NB4 (cell line): ENCODE data around the gene CLMN.
"Not testable (repeated sequence)": the region's sequence is repeated elsewhere in the genome, so short reads cannot be mapped to it uniquely, and the experiment has no call there.

Experiments
- DNase-seq: peaks from one replicate; pipeline ENCODE4 v3.0.0; 2010; ENCODE audit warnings: low read depth
- H3K4me3 ChIP-seq: one replicate; pipeline ENCODE4 v1.5.1; 2011; ENCODE audit warnings: mild to moderate bottlenecking, low read depth, low read length, moderate library complexity
- MYC ChIP-seq: IDR thresholded peaks from 2 replicates; pipeline ENCODE4 v1.6.1; 2011; ENCODE audit warnings: low read depth, low read length
- POLR2A ChIP-seq: IDR thresholded peaks from 2 replicates; pipeline ENCODE4 v1.6.1; 2011; ENCODE audit warnings: mild to moderate bottlenecking; ENCODE audit not compliant: insufficient read length; ENCODE audit errors: extremely low read depth
- TF ChIP-seq, protein P1 (sequence below): IDR thresholded peaks from one replicate; pipeline ENCODE4 v1.5.1; 2012; ENCODE audit warnings: low read depth, low read length
- TF ChIP-seq, protein P2 (sequence below): IDR thresholded peaks from 2 replicates; pipeline ENCODE4 v1.6.1; 2011; ENCODE audit warnings: low read depth, low read length

Gene CLMN

DNA sequence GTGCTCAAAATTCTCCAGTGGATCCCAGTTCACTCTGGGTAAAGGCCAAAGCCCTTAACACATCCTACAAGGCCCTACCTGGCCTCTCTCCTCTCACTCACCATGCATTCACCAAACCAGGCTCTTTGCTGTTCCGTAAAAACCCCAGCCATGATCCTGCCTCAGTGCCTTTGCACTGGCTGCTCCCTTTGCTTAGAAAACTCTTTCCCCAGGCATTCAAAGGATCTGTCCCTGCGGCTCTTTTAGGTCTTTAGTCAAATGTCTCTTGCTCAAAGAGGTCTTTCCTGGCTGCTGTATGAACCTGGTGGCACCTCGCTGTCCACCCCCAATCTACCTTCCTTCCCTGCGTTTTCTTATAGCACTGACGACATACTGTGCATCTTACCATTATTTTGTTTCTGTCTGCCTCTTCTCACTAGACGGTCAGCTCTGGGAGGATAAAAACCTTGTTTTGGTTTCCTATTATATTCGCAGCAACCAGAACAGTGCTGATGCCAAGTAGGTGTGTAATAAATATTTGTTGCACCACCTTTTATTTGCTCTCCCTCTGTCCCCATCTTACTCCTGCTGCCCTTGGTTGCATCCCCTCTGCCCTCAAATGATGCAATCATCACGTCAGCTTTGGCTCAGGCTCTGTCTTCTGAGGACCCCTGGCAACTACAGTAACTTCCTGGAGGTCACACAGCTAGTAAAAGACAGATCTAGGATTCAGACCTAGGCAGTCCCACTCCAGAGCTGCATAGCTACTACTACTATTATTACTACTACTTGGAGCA is 138.6 kb downstream of the CLMN start:
- peak; percentile 40 for DNase-seq
- TF ChIP-seq, protein P1, sequence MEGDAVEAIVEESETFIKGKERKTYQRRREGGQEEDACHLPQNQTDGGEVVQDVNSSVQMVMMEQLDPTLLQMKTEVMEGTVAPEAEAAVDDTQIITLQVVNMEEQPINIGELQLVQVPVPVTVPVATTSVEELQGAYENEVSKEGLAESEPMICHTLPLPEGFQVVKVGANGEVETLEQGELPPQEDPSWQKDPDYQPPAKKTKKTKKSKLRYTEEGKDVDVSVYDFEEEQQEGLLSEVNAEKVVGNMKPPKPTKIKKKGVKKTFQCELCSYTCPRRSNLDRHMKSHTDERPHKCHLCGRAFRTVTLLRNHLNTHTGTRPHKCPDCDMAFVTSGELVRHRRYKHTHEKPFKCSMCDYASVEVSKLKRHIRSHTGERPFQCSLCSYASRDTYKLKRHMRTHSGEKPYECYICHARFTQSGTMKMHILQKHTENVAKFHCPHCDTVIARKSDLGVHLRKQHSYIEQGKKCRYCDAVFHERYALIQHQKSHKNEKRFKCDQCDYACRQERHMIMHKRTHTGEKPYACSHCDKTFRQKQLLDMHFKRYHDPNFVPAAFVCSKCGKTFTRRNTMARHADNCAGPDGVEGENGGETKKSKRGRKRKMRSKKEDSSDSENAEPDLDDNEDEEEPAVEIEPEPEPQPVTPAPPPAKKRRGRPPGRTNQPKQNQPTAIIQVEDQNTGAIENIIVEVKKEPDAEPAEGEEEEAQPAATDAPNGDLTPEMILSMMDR, result no peak
- no peak for TF ChIP-seq MYC
- no peak for TF ChIP-seq POLR2A
- TF ChIP-seq, protein P2, sequence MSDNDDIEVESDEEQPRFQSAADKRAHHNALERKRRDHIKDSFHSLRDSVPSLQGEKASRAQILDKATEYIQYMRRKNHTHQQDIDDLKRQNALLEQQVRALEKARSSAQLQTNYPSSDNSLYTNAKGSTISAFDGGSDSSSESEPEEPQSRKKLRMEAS, result no peak

DNA sequence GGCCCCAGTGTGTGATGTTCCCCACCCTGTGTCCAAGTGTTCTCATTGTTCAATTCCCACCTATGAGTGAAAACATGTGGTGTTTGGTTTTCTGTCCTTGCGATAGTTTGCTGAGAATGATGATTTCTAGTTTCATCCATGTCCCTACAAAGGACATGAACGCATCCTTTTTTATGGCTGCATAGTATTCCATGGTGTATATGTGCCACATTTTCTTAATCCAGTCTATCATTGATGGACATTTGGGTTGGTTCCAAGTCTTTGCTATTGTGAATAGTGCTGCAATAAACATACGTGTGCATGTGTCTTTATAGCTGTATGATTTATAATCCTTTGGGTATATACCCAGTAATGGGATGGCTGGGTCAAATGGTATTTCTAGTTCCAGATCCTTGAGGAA is 144.0 kb downstream of the CLMN start:
- not testable (repeated sequence) for DNase-seq, H3K4me3 ChIP-seq

More for the DNA sequence above, 138.6 kb downstream of the CLMN start:
- H3K4me3 ChIP-seq, result no peak overlapping the region

DNA sequence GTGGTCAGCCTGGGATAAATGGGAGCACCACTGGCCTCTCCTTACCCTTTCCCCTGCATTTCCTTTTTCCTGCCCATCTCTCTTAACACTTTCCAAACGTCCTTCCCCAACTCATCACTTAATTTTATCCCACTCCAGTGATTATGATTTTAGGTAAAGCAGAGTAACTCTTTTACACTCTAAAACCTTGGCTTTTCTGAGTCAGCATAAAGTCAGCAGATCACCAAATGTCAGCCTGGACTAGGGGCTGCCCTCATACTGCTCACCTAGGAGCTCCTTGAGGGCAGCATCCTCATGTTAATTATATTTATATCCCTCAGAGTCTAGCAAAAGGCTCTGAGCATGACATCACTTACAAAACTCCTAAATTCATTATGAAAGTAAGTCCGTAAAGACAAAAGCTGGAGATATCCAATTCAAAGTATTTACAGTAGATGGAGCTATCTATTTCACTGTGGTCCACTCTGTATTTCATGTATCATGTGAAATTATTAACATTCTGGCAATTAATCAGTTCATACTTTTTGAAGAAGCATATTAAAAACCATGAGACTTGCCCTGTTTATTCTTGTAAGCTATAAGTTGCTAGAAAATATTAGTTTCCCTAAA is 145.4 kb downstream of the CLMN start:
- H3K4me3 ChIP-seq, result no peak overlapping the region
- no peak for DNase-seq
- TF ChIP-seq, protein P1, result no peak
- TF ChIP-seq, protein P2, result no peak
- TF ChIP-seq MYC (no peak), POLR2A (no peak)

DNA sequence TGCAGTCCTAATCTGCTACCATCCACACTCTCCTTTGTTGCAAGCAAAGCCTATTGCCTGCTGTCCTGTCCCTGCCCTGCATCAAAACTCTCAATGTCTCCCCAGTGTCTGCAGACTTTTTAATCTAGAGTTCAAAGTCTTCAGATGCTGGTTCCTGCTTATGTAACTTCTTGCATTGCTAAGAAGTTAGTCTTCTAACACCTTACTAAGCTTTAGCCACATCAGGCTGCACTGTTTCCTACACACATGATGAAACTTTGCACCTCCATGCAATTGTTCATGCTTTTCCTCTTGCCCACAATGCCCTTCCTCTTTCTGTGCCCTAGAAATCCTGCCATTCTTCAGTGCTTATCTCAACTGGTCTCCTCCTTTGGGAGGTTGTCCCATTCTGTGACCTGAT is 146.2 kb downstream of the CLMN start:
- H3K4me3 ChIP-seq, result no peak overlapping the region
- DNase-seq, result peak; percentile 56
- no peak for TF ChIP-seq POLR2A
- TF ChIP-seq MYC, result no peak
- TF ChIP-seq, protein P1, result no peak

DNA sequence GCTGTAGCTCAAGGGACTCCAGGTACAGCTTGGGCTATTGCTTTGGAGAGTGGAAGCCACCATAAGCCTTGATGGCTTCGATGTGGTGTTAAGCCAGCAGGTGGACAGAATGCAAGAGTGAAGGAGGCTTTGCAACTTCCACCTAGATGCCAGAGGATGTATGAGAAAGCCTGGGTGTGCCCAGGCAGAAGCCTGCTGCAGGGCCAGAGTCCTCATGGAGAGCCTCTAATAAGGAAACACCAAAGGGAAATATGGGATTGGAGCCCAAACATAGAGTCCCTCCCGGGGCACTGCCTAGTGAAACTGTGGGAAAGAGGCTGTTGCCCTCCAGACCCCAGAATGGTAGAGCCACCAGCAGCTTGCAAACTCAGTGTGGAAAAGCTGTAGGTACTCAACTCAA is 152.5 kb downstream of the CLMN start:
- no peak for DNase-seq
- TF ChIP-seq POLR2A (no peak), MYC (no peak)
- TF ChIP-seq, protein P1, result no peak
- TF ChIP-seq, protein P2, result no peak
- no peak overlapping the region for H3K4me3 ChIP-seq

DNA sequence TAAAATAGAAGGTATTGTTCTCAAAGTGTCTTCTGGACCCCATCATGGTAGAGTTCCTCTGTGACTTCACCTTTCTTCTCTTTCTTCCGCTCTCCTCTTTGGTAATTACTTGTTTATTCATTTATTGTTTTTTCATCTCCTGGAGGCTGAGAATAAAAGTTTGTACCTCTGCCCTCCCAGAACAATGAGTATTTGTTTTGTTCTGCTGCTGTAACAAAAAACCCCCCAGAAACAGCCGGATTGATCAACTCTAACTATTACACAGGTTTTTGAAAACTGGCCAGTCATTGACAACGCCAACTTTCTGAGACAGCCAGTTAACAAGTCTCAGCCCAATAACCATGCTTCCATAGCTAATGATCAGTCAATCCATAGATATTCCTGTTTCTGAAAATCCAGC is 154.2 kb downstream of the CLMN start:
- DNase-seq, result no peak
- H3K4me3 ChIP-seq, result no peak overlapping the region
- TF ChIP-seq, protein P2, result no peak
- TF ChIP-seq, protein P1, result no peak
- TF ChIP-seq MYC, result no peak
- TF ChIP-seq POLR2A, result no peak
